SU-DHL-6 (cell line): ENCODE measurements around the gene WDPCP.

ENCODE experiments used
- CTCF ChIP-seq: fragments of 200-600 bp; sonication (generic); IDR thresholded peaks from one replicate; pipeline ENCODE4 v1.5.1; 2017; ENCODE audit warnings: antibody characterized with exemption, mild to moderate bottlenecking, low read length, moderate library complexity; ENCODE audit not compliant: insufficient read depth, poor library complexity, severe bottlenecking
- EZH2phosphoT487 ChIP-seq: fragments of 200-600 bp; sonication (generic), shearing (Covaris generic); conservative IDR thresholded peaks from 2 replicates; pipeline ENCODE4 v1.6.1; 2018; ENCODE audit warnings: mild to moderate bottlenecking, antibody characterized with exemption, low read length, moderate library complexity, mixed read lengths

DNA sequence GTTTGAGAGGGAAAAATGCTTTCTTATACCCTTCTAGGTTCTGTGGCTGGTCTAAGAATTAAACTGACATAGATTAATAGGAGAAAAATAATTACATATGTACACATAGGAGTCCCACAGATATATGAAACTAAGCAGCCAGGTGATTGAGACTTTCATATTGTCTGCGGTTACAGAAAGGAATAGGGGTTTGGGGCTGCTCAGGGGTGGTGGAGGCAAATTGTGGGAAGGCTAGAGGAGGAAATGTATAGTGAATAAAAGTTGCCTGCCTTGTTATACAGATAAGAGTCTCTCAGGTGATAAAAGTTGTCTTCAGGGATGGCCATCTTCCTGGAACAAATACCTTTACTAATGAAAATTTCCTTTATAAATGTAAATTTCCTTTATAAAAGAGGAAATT is 29.1 kb upstream of the WDPCP start:
- TF ChIP-seq CTCF (no peak), EZH2phosphoT487 (no peak)
